Neural crest cell (in vitro differentiated cells): Measurements from ENCODE around the gene RASGRP2. TPM values are rescaled to one million over a fixed set of nuclear protein-coding genes. Genes with fewer than 3 reads are reported as not detected.

Experiments used
- DNase-seq: peaks from one replicate; pipeline ENCODE4 v3.0.0; 2021; ENCODE audit warnings: low read depth, mixed read lengths, low spot score
- H3K27ac Mint-ChIP-seq: one replicate; pipeline ENCODE4 v1.8.0; 2021; ENCODE audit warnings: mild to moderate bottlenecking, mixed read lengths; ENCODE audit not compliant: unreplicated experiment
- H3K27me3 Mint-ChIP-seq: 2 replicates; pipeline ENCODE4 v1.8.0; 2021; ENCODE audit warnings: low read depth, mild to moderate bottlenecking, mixed read lengths
- H3K36me3 Mint-ChIP-seq: 2 replicates; pipeline ENCODE4 v1.8.0; 2021; ENCODE audit warnings: low read depth, mild to moderate bottlenecking, mixed read lengths
- H3K4me1 Mint-ChIP-seq: 2 replicates; pipeline ENCODE4 v1.8.0; 2021; ENCODE audit warnings: mixed read lengths
- H3K4me3 Mint-ChIP-seq: one replicate; pipeline ENCODE4 v1.8.0; 2021; ENCODE audit warnings: mild to moderate bottlenecking, mixed read lengths
- H3K9me3 Mint-ChIP-seq: 2 replicates; pipeline ENCODE4 v1.8.0; 2021; ENCODE audit warnings: mixed read lengths
- CTCF ChIP-seq: fragments of 200-600 bp; sonication (generic); conservative IDR thresholded peaks from 2 replicates; pipeline ENCODE4 v1.5.0; 2021; ENCODE audit warnings: antibody characterized with exemption, mild to moderate bottlenecking
- total RNA-seq: library from RNA; stranded (reverse); gene quantifications from 2 replicates; pipeline ENCODE4 v1.2.1, GENCODE V29; 2021

RASGRP2 gene
- total RNA-seq, 1 donor from 2014 or later = 0.93 TPM

- H3K36me3 Mint-ChIP-seq = no peaks in the 10 kb centered on the region
- no peak for TF ChIP-seq CTCF
- no peak overlapping the region for H3K27ac Mint-ChIP-seq
These were observed 57.3 kb downstream of the RASGRP2 start for GRCh38 chr11:64686466-64687170.

GRCh38 chr11:64685536-64685935, 58.4 kb downstream of the RASGRP2 start:
- no peak for DNase-seq
- no peak overlapping the region for H3K27ac Mint-ChIP-seq
- peaks cover 24% of the 10 kb centered on the region for H3K27me3 Mint-ChIP-seq
- H3K36me3 Mint-ChIP-seq = no peaks in the 10 kb centered on the region
- peaks cover 17% of the 10 kb centered on the region for H3K4me1 Mint-ChIP-seq
- no peak for TF ChIP-seq CTCF
- no peak overlapping the region for H3K4me3 Mint-ChIP-seq
- H3K9me3 Mint-ChIP-seq = no peaks in the 10 kb centered on the region

More at GRCh38 chr11:64686466-64687170, 57.3 kb downstream of the RASGRP2 start:
- Mint-ChIP-seq H3K27me3 (peaks cover 27% of the 10 kb centered on the region), H3K9me3 (no peaks in the 10 kb centered on the region), H3K4me1 (peaks cover 17% of the 10 kb centered on the region), H3K4me3 (no peak overlapping the region)
- no peak for DNase-seq

- no peak for TF ChIP-seq CTCF
- no peak for DNase-seq
- H3K4me3 Mint-ChIP-seq = no peak overlapping the region
- H3K36me3 Mint-ChIP-seq = no peaks in the 10 kb centered on the region
- H3K27me3 Mint-ChIP-seq = peaks cover 27% of the 10 kb centered on the region
- no peak overlapping the region for H3K27ac Mint-ChIP-seq
- peaks cover 17% of the 10 kb centered on the region for H3K4me1 Mint-ChIP-seq
- H3K9me3 Mint-ChIP-seq = no peaks in the 10 kb centered on the region
These were observed 59.6 kb downstream of the RASGRP2 start for GRCh38 chr11:64684357-64684756.

- no peaks in the 10 kb centered on the region for H3K36me3 Mint-ChIP-seq
- no peak overlapping the region for H3K4me3 Mint-ChIP-seq
- peaks cover 50% of the 10 kb centered on the region for H3K27me3 Mint-ChIP-seq
- TF ChIP-seq CTCF = no peak
- no peak for DNase-seq
- H3K9me3 Mint-ChIP-seq = no peaks in the 10 kb centered on the region
- peaks cover 8% of the 10 kb centered on the region for H3K4me1 Mint-ChIP-seq
- no peak overlapping the region for H3K27ac Mint-ChIP-seq
These were observed 62.8 kb downstream of the RASGRP2 start for GRCh38 chr11:64681171-64681570.

GRCh38 chr11:64679846-64680245, 64.1 kb downstream of the RASGRP2 start:
- H3K36me3 Mint-ChIP-seq = no peaks in the 10 kb centered on the region
- no peak overlapping the region for H3K27ac Mint-ChIP-seq
- H3K4me1 Mint-ChIP-seq = peaks cover 21% of the 10 kb centered on the region
- no peak for DNase-seq
- H3K27me3 Mint-ChIP-seq = peaks cover 58% of the 10 kb centered on the region
- no peaks in the 10 kb centered on the region for H3K9me3 Mint-ChIP-seq
- H3K4me3 Mint-ChIP-seq = no peak overlapping the region
- TF ChIP-seq CTCF = no peak
